Ureter (tissue), 1 donor: ENCODE measurements around the gene CDH4. TPM values are rescaled to one million over a fixed set of nuclear protein-coding genes. Genes with fewer than 3 reads are reported as not detected.

ENCODE experiments used
- DNase-seq: peaks from one replicate; pipeline ENCODE4 v3.0.0-alpha.2; 2020; ENCODE audit warnings: low spot score
- total RNA-seq: library from RNA; stranded (reverse); gene quantifications from one replicate; pipeline ENCODE4 v1.2.4, GENCODE V29; 2023
- donor health status: DM: yes; HTN: yes; CAD: no.

The CDH4 gene
- total RNA-seq, 1 donor from 2014 or later = 0.26 TPM

DNA sequence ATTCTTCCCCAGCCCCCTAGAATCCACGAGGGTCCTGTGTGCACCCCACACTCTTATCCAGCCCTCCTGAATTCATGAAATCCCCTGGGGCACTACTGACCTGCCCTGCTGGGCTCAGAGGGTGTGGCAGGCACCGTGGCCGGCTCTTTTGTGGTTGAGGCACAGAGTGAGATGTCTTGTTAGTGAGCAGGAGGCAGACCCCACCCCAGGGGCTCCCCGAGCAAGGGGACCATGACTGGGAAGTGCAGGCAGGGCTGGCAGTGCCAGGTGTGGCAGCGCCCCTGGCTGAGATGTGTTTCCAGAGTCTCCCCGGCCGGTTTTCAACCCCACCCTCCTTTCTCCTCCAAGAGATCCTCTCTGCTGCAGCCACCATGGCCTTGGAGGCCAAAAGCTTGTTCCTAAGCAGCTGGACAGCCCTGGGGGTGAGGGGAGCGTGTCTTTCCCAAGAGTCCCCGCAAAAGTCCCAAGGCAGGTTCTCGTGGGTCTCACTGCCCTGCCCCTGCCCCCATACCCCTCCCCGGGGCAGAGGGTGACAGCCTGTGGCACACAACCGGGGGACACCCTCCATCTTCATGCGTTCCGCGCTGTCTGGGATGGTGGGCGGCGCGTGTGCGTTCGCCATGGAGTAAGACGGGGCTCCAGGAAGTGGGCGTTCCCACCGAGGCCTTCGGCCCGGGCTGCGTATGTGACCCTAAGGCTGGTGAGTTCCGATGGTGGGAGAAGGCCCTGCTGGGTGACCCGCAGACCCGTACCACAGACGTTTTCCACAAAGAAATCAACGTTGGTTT, 604.8 kb downstream of the CDH4 start:
- DNase-seq = no peak

DNA sequence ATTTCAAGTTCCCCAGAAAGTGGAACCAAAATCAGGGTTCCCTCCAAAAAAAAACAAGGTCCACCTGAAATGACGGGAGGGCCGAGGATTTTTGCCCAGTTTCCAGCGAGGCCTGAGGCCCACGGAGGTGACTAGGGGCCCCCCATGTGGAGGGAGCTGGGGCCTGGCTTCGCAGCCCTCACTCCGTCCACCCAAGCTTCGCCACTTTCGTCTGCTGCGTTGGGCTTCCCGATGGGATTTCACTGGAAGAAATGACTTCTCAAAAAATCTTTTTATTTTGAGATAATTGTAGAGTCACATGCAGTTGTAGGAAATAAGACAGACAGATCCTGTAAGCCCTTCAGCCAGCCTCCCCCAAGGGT, 605.3 kb downstream of the CDH4 start:
- no peak for DNase-seq

DNA sequence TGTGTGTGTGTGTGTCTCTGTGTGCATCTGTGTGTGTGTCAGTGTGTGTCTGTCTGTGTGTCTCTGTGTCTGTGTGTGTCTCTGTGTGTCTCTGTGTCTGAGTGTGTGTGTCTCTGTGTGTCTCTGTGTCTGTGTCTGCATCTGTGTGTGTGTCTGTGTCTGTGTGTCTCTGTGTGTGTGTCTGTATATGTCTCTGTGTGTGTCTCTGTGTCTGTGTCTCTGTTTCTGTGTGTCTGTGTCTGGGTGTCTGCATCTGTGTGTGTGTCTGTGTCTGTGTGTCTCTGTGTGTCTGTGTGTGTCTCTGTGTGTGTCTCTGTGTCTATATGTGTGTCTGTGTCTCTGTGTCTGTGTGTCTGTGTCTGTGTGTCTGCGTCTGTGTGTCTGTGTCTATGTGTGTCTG, 605.8 kb downstream of the CDH4 start:
- DNase-seq = no peak

DNA sequence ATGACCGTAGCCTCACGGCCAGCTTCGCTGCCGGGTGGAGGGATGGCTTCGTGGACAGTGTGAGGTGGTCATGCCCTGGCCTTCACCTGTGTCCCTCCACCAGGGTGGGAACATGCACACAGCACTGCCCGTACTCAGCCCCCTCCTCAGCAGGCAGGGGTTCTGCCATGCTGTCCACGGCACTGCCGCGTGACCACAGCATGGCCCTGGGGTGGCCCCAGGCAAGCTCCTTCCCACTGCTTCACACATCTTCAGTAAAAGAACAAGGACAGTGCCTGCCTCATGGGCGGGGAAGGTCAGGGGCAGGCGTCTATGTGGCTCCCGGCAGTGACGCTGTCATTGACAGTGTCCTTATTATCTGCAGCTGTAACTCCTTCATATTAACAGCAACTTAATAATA, 607.7 kb downstream of the CDH4 start:
- no peak for DNase-seq

DNA sequence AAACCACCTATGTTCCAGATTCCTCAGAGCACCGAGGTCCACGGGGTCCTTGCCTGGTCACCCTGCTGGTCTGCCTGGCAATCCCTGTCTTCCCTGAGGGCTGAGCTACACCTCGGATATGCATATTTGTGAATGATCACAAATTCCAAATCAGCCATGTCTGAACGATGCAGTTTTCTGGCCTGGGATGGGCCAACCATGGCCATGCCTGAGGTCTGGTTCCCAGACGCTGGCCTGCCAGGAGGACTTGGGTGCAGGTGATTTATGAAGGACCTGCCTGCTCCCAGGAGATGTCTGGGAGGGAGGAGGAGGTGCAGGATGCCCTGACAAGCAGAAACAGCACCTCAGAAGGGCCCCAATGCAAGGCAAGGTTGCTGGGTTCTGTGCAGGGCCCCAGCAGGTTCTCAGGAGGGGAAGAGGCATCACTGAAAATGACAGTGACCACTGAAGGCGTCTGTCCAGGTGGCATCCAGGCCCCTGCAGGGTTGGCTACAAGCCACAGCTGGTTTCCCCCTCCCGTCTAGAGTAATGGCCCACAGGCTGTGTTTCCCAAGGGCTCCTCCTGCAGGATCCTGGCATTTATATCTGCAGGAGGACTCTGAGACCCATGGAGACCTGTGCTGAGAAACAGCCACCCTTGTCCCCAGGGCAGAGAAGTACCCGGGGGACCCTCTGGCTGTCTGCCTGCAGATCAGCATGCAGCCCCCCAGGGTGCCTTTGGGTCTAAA, 608.4 kb downstream of the CDH4 start:
- DNase-seq = no peak

DNA sequence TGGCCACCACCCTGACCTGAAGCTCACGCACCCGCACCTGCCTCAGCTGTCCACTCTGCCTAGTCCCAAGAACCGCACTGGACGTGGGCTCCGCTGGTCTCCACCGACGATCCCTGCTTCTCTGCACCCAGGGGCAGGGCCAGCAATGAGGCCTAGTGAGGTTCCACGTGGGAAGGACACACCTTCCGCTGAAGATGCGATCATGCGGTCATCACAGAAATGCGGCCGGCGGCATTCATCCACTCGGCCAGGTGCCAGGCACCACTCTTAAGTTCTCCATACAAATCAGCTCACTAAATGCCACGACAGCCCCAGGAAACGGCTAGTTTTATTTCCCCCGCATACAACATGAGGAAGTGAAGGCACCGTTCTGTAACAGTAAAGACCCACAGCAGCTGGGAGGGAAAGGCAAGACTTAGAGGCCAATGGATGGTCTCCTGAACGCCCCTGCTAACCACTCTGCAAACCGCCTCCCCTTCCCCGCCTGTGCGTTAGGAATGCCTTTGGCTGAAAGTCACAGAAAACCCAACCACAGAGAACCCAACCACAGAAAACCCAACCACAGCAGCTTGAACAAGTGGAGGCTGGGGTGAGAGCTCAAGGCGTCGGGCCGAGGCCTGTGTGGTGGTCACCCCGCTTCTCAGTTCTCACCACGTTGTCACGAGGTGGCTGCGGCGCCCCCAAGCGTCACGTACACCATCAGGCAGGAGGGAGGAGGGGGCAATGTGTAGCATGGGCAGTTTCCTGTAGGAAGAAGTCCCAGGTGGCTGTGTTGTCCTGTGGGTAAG, 609.2 kb downstream of the CDH4 start:
- no peak for DNase-seq

DNA sequence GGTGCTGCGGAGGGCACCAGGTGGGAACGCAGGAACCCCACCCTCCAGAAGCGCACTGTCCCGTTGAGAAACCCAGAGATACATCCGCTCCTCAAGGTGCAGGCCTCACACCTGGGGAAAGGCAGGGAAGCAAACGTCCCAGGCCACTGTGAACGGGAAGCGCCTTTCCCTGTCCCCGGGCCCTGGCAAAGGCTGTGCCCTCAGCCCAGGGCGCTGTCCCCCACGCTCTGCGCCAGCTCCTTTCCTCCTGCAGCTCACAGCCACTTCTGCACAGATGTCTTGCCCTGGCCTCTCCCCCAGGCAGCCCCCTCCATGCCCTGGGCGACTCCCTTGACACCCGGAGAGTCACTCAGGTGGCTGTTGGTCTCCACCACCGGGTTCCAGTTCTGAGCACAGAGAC, 609.8 kb downstream of the CDH4 start:
- DNase-seq = no peak

DNA sequence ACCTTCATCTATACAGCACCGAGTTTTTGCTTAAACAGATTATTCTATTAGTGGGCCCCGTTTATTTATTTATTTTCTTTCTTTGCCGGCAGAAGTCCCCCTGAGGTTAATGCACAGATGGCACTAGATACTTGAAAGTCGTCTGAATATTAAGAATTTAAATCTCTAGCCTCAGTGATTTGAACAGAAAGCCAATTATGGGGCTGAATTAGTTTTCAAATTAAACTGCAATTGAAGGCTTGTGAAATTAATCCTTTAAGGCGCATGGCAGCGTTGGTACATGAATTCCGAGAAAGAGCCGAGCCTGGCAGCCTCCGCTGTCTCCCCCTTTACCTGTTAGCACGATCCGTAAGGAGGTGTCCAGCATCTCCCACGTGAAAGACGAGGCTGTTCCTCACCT, 610.8 kb downstream of the CDH4 start:
- no peak for DNase-seq

DNA sequence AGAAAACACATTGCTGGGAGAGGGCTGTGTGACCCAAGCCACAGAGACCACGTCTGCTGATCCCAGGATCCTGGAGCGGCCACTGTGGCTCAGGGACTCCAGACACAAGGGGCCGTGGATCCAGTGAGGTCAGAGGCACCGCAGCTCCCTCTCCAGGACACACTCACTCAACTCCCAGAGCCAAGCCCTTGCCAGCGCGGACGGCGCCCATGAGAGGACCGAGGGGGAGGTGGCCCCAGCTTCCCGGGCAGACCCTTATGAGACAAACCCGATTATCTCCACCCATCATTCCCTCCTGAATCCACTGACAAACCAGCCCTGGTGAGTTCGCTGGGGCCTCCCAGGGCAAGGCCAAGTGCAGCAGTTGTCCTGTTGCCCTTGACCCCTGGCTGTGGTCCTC, 612.4 kb downstream of the CDH4 start:
- no peak for DNase-seq

DNA sequence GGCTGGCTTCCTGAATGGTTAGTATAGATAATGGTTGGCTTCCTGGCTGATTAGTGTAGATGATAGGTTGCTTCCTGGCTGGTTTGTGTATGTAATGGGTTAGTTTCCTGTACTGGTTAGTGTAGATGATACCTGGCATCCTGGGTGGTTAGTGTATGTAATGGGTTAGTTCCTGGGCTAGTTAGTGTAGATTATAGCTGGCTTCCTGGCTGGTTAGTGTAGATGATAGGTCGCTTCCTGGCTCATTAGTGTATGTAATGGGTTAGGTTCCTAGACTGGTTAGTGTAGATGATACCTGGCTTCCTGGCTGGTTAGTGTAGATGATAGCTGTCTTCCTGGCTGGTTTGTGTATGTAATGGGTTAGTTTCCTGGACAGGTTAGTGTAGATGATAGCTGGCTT, 613.3 kb downstream of the CDH4 start:
- DNase-seq = no peak

DNA sequence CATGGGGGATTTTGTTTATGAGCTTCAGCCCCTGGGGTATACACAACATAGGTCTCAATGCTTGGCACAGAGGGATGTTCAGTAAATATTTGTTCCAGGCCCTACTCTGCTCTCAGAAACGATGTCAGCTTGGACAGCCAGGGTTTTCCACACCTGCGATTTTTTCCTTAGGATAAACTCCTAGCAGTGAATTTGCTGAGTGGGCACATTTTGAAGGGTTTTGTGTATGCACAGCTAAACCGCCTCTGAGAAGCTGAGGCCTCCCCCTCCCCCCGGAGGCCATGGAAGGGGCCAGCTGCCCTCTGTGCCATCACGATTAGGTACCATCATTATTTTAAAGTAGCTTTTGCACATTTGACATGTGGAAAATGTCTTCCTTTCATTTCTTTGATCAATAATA, 614.1 kb downstream of the CDH4 start:
- DNase-seq = no peak

DNA sequence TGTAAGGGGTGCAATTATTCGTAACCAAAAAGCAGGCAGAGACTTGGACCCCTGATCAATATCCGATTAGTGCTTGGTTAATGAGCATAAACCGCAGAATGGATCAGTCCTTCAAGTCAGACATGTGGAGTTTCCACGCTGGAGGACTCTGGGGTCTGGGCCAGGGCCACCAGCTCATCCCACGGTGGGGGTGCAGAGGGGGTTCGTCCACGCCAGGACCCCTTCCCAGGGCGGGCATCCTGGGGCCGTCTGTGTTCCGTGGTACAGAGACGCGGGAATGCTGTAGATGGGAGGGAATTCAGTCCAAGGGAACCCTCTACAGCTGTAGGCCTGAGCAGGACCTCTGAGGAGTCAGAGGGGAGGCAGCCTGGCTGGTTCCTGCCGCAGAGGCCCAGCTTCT, 615.9 kb downstream of the CDH4 start:
- DNase-seq = no peak

DNA sequence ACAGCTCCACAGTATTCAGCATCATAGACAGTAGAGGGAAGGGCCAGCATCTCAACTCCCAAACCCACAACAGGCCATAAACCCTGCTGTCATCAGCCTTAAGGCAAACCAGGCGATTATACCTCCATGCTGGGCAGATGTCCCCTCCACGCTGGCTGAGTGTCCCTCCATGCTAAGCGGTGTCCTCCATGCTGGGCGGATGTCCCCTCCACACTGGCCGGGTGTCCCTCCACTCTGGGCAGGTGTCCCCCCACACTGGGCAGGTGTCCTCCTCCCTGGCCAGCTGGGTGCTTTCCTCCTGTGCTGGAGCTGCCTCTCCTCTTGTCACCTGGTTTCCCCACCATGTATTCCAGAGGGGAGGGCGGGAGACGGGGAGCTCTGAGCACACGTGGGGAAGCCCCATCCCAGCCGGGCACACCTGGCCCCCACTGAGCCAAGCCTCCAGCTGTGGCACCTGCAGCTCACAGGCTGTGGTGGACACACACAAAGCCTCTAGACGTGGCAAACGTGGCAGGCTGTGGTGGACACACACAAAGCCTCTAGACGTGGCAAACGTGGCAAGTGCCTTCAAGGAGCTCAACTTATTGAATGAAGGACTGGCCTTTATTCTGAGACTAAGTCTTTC, 616.5 kb downstream of the CDH4 start:
- DNase-seq = no peak

DNA sequence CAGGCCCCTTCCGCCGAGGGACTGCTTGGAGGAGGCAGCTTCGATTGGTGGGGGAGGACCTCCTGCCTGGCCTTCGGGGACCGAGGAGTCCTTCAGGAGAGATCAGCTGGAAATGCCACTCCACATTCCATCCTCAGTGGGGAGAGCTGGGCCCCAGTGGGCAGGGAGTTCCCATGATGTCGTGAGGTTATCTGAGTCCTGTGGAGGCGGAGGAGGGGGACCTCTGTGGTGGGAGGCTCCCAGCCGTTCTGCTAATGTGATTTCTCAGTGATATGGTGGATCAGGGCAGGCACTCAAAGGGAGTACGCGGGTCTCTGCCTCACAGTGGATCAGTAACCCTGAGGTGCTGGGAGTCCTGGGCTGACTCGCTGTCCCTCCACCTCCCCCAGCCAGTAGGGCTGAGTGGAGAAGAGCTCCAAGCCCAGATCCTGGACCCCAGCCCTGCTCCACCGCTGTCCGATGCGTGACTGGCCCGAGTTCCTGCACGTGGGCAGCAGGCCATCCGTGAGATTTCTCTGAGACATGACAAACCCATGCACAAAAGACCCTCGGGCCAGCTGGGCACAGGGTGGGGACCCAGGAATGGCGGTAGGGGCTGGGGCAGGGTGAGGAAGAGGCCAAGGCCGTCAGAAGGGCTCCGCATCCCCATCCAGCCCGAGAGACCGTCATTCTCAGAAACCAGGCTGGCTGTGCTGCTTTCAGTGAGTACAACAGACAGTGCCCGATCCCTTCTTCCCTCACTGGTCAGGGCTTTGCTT, 617.9 kb downstream of the CDH4 start:
- DNase-seq = no peak

DNA sequence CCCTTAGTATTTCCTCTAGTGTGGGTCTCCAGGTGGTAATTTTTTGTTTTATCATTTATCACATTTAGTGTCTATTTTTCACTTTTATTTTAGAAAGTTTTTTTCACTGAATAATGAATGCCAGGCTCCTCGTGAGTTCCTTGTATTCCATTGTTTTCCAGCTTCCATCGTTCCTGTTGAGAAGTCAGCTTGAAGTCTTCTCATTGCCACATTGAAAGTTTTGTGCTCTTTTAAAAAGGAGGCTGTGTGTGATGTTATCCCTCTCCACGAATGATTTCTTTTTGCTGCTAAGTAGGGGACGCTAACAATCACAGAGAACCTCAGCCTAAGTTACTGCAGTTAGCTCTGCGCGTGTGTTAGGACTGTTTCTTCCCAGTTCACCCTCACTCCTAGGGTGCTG, 619.1 kb downstream of the CDH4 start:
- DNase-seq = no peak

DNA sequence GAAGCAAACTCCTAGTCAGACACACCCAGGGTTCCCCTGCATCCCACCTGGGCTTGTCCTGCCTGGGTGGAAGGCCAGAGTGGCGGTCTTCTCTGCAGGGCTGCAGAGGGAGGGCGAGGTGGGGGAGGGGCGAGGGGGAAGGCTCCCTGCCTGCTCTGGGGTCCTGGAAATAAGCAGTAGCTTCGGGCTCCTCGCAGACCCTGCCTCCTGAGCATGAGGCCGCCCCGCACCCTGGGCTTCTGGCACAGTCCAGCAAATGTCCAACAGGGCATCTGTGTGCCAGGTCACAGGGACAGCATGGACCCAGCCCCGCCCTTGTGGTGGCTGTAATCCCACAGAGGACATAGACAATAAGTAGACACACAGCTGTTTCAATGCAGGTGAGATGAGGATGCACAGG, 619.9 kb downstream of the CDH4 start:
- no peak for DNase-seq

DNA sequence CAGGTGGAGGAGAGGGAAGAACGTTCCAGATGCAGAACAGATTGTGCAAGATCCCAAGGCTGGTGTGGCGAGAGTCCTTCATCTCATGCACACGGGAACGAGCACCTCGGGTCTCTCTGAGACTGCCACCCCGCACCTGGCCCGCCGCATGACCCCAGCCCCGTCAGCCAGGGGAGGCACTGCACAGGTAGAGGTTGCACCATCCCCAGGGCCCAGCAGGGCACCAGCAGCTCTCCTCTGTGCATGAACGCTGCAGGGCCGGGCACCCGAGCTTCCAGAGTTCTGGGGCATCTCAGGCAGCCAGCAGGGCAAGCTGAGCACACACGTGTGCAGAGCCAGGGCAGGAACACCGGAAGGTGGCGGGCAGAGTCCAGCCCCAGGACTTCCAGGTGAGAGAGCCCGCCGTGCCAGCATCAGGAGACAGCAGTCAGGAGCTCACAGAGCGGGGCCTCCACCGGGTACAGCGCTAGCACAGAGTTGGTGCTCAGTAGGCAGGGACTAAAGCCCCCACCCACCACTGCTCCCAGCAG, 620.4 kb downstream of the CDH4 start:
- no peak for DNase-seq

DNA sequence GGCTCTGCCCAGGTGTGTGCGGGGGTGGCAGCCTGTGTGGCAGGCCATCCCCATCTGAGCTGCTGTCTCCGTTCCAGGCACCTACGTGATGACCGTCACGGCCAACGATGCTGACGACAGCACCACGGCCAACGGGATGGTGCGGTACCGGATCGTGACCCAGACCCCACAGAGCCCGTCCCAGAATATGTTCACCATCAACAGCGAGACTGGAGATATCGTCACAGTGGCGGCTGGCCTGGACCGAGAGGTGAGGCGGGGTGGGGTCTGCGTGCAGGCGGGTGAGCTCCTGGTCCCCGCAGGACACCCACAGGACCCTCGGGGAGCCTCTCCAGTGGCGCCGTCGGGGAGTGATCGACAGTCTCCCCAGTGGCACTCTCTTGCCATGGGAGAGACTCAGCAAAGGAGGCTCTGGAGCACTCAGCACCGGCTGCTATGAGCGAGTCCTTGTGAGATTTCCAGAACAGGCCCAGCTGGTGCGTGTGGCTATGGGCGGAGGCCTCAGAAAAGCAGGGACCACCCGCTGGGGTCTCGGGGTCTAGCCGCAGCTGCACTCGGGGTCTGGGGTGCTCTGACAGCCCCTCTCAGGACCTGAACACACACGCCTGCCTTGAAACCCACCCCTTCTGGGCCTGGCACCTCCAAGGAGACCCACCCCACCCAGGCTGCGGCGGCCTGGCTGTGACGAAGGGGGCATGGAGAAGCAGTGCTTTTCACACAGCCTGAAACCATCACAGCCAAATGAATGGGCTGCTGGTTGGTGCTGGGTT, 621.8 kb downstream of the CDH4 start:
- no peak for DNase-seq

DNA sequence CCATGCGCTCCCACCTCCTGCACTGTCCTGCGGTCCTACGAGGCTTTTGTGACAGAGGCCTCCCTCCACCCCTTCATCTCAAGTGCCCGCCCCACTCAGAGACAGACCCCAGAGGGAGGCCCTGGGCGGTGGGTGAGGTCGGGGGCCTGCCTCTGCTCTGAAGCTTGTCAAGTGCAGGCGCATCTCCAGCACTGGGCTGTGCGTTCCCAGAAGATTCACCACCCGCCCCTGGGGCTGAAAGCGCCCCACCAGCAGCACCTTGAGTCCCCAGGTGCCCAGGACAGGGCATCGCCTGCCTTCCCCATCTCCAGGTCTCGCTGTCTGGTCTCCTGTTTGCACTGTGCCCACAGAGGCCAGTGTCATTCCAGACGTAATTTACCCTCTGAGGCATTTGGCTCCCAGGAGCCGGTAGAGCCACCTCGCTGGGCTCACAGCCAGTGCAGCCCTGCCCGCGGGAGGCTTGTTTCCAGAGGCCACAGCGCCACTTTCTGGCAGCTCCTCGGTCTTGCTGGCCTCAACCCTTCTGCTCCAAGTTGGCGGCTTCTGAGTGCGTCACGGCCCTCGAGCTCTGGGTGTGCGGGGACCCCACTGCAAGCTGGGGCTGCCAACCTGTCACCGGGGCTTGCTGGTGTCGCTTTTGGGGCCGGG, 622.5 kb downstream of the CDH4 start:
- no peak for DNase-seq
